Hepatocyte (in vitro differentiated cells): ENCODE data around the gene SCP2D1.

Experiments
- EZH2 ChIP-seq: fragments of 200-600 bp; sonication (generic); IDR thresholded peaks from 2 replicates; pipeline ENCODE4 v1.6.1; 2016; ENCODE audit warnings: antibody characterized with exemption, mild to moderate bottlenecking, borderline replicate concordance
- TF ChIP-seq, protein P1 (sequence below): fragments of 200-600 bp; sonication (generic); IDR thresholded peaks from 2 replicates; pipeline ENCODE4 v1.5.1; 2016; ENCODE audit warnings: antibody characterized with exemption, mild to moderate bottlenecking; ENCODE audit not compliant: poor library complexity

DNA sequence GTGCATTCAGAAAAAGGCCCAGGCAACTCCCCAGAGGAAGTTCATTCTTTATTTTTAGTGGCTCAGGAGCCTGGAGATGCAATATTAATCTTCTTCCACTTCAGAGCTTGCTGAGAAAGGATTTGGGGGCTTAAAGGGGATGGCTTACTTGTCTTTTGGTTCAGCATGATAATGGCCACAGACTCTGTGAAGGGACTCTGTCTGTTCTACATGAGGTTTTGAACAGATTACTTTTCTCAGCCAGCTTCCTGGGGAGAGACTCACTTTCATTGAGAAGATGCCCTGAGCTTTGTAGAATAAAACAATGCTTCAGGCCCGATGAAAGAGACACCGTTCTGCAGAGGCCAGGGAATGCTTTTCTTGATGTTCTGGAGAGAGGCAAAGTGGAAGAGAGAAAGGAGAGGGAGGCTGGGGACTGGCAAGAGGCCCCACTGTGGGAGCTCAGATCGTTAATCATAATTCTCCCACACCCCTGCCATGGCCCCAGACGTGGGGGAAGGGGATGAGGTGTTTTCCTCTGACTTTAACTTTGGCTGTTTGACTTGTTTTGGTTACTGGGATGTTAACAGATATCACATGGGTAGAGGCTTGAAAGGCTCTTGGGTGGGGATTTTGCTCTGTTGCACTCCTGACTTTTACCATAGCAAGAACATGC is 19.1 kb downstream of the SCP2D1 start:
- TF ChIP-seq, protein P1, sequence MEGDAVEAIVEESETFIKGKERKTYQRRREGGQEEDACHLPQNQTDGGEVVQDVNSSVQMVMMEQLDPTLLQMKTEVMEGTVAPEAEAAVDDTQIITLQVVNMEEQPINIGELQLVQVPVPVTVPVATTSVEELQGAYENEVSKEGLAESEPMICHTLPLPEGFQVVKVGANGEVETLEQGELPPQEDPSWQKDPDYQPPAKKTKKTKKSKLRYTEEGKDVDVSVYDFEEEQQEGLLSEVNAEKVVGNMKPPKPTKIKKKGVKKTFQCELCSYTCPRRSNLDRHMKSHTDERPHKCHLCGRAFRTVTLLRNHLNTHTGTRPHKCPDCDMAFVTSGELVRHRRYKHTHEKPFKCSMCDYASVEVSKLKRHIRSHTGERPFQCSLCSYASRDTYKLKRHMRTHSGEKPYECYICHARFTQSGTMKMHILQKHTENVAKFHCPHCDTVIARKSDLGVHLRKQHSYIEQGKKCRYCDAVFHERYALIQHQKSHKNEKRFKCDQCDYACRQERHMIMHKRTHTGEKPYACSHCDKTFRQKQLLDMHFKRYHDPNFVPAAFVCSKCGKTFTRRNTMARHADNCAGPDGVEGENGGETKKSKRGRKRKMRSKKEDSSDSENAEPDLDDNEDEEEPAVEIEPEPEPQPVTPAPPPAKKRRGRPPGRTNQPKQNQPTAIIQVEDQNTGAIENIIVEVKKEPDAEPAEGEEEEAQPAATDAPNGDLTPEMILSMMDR, result no peak
- TF ChIP-seq EZH2, result no peak
